HCEC 1CT (cell line): ENCODE measurements around the gene TLN1.
A peak's percentile ranks its signal among the peaks of the same experiment; 100 is the strongest.

Experiments used
- DNase-seq: peaks from one replicate; pipeline ENCODE4 v3.0.0-alpha.2; 2017

Gene TLN1

DNA sequence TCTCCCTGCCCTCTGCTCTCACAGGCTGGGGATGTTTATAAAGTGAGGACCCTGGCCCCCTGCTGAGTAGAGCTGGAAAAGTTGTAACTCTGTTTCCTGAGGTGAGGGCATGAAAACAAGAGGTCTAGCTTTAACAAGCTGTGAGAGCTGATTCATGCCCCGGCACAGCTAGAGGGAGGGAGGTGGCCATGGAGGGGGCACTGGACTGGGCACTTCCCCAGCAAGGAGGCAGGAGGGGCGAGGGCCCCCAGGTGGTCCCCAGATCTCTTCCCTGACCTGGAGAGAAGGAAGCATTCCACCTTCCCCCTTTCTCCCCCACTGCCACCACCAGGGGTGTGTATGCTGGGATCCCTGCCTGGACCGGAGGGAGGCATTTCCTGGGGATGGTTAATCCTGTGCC lies 22.3 kb upstream of the TLN1 start, which contains the start of gene MSMP:
Gene MSMP (minus strand): TSS at position 13 of the 400 bp plus-strand sequence. CDS start 147 bp downstream, outside the sequence.
- no peak for DNase-seq

DNA sequence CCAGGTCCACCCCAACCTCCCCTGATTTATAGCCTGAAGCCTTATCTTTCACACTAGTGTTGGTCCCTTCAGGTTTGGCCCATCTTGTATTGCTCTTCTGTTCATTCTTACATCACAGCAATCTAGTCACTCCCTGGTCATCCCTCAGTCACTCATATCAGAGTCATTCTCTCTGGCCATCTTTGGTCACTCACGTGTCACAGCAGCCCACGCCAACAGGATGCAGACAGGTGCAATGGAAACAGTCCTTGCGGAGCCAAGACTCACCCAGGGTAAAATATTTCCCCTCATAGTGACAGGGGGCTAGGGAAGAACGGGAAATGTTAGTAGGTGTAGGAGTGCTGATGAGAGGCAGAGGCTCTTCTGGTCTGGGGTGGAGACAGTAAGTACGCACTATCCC lies 21.5 kb upstream of the TLN1 start:
- DNase-seq: no peak

DNA sequence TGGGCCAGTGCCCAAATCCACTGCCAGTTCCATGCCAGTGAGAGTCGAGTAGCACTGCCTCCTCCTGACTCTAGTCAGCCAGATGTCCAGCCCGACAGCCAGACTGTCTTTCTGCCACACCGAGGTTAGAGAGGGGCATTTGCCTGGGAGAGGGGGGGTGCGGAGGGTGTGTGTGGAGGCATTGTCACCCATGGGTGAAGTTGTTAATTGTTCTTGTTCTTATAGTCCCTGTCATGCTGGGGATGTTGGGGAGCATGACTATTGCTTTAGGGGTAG lies 18.2 kb upstream of the TLN1 start:
- DNase-seq: no peak

DNA sequence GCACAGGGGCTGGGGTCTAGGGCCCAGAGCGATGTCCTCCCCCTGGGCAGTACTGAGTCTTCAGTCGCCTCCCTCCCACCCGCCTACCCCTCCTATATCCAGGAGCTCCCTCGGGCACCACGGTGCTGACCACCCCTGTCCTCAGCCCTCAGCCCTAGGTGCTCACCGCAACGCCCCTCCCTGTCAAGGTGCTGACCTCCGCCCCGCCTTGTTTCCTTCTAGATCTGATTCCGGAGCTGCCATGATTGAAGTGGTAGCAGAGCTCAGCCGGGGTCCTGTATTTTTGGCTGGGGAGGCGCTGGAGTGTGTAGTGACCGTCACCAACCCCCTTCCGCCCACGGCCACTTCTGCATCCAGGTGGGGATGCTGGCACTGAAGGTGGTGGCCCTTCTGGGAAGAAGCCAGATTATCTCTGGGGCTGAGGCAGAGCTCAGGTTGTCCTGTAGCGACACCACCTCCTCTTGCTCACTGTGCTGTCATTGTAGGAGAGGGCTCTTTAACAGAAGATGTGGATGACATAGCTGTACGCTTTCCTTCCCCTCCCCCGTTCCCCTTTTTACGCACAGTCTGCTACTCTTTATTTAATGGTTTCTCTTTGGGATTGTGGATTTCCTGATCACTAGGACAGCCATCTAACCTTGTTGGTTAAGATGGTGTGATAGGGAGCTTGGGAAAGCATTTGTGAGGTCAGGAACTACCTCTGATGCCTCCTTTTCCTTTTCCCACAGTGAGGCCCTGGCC lies 17.7 kb upstream of the TLN1 start:
- DNase-seq: no peak

DNA sequence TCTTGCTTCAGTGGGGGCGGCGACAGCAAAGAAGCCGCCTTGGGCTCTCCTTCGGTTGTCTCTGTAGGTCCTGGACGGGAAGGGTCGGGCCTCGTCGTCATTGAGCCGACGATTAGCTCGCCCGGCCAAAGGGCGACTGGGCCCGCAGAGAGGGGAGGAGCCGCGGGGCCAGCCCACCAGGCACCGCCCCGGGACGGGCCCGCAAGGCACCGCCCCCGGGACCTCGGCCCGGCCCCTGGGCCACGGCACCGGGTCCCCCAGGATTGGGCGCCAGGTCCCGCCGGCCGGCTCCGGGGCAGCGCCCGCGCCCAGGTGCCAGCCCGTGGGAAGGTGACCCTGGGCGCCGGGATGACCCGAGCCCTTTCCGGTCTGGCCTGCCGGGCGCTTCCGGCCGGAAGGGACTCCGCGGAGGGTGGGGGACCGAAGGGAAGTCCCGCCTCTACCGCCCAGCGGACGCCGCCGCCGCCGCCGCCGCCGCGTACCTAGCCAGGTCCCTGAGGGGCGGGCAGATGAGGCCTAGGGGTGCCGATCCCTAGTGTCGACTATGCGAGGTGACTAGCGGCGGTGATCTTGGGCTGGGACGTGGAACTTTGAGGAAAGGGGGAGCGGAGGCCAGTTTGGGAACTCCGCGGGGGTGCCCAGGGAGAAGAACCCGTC lies 17.0 kb upstream of the TLN1 start, which contains the start of the genes GBA2 and RGP1:
Gene GBA2 (minus strand): TSS at position 371 of the 657 bp plus-strand sequence. CDS start 524 bp downstream, outside the sequence.
Gene RGP1 (plus strand): TSS at position 430 of the 657 bp plus-strand sequence. CDS start 469 bp downstream, outside the sequence.
- DNase-seq: peak; percentile 57

DNA sequence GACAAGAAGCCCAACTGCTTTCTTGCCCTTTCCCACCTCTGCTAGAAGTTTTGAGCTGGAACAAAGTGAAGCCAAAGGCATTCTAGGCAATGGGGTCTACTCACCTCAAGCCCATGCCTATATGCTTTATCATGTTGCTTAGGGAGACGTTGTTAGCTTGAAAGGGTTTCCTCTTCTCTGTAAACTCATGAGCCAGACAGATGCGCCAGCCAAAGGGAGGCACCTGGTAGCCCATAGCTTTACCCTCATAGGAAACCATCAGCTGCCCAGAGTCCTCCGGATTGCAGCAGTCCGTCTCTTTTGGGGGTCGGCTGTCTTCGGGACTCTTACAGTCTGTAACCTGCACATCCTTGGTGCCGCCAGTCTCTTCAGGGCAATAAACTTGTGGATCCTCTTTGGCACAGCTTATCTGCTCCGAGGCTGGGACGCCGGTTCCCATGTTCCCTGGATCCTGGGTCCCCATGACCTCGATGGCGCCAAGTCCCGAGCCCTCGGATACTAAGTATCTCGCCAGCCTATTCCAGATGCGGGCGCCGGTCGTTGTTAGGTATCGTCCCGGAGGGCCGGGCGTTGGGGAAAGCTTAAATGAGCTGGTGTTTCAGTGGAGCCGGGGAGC lies 16.4 kb upstream of the TLN1 start:
- no peak for DNase-seq

DNA sequence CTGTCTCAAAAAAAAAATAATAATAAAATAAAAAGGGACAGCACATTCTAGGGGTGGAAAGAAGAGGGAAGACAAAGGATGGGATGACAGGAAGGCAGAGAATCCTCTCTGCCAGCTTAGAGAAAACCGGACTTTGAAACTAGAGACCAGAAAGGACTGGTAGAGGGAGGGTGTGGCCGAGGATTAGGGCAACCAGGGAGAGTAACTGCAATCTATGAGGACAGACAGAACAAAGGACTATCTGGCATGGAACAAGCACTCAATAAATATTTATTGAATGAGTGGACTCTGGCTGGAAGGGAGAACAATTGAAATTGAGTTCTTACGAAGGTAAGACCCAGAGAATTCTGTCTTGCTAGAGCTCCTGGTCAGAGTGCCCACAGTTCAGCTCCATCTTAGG lies 14.6 kb upstream of the TLN1 start:
- no peak for DNase-seq

DNA sequence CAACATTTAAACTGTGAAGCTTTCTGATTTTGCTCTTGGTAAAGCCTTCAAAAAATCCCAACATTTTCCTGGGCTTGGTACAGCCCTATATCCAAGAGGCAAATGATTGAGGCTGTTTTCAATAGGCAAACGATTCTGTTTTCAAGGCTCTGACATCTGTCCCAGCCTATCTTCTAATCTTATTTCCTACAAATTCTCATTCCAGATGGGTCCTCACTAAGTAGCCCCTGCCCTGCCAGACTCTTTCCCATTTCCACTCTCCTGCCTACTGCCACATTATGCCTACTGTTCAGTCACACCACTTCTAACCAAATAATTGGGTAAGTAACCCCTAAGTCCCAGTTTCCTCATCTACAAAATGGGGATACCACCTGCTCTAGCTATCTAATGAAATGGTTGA lies 13.6 kb upstream of the TLN1 start:
- no peak for DNase-seq

DNA sequence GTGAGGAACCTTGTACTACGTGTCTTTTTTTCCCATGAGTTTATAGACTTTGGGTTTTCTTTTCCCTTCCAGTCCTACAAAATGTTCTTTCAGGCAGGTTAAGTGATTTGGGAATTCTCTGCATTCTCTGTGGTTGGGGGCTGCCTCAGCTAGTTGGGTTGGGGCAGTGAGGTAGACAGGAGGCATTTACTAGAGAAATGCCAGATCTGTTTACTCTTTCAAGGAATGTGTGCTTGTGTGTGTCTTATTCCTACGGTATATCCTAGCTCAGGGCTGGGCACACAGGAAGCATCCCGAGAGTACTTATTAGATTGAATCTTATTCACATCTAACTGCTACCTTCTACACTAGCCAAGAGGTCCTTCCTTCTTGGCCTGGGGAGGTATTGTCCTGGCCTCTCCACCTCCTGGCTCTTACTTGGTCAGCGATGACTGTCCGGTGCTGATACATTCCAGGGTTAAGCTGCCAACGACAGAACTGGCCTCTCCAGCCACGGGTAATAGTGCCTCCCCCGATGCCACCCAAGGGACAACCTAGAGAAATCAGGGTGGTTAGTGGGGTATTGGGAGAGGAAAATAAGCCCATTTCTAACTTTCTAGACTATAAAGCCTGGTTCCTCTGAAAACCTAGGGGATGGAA lies 12.0 kb upstream of the TLN1 start:
- DNase-seq: no peak

DNA sequence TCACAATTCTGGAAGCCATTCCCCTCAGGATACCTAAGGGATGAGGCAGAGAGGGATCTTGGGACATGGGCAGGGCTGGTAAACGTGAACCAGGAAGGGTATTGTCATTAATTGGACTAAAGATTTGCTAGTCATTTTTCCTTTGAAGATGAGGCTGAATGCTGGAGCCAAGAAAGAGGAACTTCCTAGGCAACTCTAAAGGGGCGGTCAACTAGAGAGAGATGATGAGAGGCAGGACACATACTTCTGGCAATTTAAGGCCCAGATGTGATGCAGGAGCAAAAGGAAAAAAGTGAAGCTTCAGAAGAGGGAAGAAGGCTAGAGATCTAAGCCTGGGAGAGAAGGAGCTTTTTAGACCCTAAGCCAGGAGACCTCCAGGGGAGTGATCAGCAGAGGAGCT lies 11.5 kb upstream of the TLN1 start:
- DNase-seq: no peak

DNA sequence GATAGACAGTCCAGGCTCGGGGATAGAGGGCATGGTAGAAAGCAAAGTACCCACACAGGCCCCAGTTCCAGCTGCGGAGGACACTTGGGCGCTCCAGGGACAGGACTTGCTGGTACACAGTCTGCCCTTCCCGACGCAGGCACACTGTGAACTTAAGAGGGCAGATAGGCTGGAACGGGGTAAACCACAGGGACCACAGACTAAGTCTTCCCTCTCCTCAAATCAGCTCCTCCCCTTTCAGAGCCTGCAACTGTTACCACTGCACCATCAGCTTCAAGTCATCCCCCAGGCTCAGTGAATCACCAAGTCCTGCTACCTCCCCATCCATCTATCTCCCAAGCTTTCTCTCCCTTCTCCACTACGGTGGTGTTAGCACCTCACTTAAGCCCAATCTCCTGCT lies 9.7 kb upstream of the TLN1 start:
- DNase-seq: no peak

DNA sequence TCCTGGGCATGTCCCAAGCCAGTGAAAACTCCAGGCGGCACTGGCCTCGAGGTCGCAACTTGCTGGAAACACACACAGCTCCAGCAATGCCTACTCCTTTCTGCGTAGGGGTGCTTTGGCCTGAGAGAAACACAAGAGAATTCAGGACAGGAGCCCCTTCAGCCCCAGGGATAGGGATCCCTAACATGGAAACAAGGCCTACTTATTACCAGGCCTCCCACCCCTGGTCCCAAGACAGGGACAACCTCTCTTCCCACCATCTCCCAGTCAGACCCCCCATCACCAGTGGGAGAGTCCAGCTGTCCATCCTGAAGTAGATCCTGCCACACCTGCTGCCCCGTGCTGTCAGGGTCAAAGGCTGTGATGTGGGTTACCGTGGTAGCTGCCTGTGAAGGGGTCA lies 8.2 kb upstream of the TLN1 start:
- no peak for DNase-seq

DNA sequence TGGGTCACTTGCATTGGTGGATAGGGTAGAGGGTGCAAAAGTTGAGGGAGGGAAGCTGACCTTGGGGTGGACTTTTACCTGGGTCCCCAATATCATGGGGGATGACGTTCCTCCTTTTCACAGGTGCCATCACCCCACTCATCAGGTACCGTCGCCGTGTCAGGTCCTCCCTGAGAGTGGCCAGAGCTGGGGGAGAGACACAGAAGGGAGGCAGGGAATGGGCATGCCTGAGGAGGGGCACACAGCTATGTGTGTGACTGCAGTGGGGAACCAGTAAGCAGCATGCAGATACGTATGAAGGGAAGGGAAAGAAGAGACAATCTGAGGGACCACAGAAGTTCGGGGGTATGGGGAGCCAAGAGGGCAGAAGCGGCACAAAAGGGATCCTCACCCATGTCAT lies 6.9 kb upstream of the TLN1 start:
- no peak for DNase-seq

DNA sequence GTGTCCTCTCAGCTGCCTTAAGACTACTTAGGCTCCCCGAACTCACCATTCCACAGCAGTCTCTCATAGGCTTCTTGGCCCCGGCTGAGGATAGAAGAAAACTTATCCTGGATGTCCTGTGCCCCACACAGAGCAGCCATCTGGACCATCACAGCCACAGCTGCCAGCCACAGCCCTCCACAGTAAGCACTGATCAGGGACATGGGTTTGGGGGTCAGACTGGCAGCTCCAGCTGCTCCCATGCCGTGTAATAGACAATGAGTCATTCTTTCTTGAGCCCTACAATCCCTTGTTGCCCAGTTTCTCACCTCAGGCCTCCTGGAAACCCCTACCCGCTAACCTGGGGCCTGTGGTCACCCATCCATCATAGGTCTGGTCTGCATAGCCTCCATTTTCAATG lies 6.2 kb upstream of the TLN1 start:
- no peak for DNase-seq

DNA sequence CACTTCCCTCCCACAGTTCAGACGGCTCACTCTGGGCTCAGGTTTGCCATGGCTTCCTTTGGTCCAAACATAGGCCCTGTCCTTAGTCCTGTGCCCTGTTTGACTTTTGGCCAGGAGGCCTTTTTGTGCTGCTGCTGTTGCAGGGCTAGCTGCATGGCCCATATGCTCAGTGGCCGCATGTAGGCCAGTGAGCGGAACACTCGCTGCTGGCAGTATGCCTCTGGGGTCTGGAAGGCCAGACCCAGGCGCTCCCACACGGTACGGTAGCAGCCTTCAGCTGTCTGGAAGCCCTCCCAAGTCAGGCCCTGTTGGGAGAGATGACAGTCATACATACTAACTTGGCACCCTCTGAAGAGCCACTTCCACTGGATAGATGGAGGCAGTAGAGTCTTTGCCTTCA lies 5.1 kb upstream of the TLN1 start:
- DNase-seq: no peak

DNA sequence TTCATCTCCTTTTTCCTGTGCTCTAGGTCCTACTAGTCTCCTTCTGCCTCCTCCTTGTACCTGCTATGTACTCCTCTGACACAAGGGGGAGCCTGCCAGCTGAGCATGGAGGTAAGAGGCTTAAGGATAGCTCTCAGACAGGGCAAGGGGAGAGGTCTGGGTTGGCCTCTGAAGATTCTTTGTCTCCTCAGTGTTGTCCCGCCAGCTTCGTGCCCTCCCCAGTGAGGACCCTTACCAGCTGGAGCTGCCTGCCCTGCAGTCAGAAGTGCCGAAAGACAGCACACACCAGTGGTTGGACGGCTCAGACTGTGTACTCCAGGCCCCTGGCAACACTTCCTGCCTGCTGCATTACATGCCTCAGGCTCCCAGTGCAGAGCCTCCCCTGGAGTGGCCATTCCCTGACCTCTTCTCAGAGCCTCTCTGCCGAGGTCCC lies 4.2 kb upstream of the TLN1 start:
- DNase-seq: peak; percentile 62

DNA sequence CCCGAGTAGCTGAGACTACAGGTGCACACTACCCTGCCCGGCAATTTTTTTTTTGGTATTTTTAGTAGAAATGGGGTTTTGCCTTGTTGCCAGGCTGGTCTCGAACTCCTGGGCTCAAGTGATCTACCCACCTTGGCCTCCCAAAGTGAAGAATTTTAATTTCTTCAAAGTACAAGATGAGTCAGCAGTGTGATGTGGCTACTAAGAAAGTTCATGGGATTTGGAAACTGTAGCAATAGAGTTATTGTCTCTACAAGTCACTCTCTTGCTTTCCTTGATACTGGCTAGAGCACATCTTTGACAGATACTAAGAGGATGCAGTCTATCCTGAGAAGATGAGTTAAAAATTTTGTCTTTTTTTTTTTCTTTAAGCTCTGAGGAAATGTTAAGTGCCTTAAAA lies 2.1 kb upstream of the TLN1 start:
- DNase-seq: no peak

DNA sequence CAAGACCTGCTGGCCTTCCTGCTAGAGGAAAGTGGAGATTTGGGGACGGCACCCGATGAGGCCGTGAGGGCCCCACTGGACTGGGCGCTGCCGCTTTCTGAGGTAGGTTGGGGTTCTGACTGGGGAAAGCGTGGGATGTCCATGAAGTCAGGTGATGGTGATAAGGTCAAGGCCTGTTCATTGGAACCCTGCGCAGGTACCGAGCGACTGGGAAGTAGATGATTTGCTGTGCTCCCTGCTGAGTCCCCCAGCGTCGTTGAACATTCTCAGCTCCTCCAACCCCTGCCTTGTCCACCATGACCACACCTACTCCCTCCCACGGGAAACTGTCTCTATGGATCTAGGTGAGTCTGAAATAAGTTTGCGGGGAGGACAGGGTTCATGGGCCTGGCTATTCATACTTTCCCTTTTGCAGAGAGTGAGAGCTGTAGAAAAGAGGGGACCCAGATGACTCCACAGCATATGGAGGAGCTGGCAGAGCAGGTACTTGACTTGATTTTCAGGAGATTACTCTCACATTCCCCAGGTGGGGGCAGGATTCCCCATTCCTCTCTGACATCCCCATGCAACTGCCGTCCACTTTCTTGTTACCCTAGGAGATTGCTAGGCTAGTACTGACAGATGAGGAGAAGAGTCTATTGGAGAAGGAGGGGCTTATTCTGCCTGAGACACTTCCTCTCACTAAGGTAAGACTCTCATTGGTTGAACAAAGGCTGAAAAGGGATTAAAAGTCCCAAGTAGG lies 976 bp upstream of the TLN1 start:
- peak; percentile 42 for DNase-seq

DNA sequence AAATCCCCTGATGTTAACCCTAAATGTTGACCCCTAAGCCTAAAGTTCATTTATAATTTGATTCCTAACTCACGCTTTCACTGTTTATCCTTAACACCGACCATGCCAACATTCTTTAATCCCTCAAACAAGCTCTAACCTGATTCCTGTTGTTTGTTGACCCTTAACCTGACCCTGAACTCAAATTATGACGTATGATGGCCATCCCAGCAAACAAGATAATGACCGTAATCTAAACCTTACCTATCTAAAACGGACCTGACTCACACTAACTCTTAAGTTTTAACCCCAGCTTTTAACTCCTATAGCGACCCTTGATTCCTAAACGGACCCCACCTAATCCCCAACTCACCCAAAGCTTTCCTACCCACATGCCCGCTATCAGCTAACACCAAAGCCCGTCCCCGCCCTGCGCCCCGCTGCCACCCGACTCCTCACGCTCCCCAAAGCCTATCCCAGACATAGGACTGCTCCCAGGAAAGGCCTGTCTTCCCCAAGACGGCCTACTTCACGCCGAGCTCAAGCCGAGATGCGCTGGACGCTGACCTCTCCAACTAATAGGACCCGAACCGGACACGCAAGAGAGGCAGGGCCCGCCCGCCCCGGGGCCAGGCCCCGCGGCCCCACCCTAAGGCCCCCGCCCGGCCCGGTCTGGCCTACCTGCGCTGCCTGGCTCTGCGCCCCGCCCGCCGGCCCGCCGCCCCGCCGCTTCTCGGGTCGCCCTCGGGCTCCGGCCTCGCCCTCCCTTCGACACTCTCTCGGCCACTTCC lies 395 bp downstream of the TLN1 start:
- no peak for DNase-seq

DNA sequence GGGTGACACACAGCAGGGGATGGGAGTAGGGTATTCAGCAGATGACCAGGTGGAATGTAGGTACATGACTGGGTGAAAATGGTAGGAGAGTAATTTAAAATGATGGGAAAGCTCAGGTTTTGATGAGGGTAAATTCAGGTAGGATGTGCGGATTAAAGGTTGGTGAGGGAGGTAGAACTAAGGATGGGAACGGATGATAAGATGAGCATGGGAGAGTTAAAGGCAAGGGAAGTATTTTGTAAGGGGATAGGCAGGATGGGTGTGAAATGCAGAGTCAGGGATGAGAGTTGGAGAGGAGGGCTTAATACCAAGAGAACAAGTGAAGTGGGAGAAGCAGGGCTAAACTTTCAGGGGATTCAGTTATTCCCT lies 1.5 kb downstream of the TLN1 start:
- no peak for DNase-seq

DNA sequence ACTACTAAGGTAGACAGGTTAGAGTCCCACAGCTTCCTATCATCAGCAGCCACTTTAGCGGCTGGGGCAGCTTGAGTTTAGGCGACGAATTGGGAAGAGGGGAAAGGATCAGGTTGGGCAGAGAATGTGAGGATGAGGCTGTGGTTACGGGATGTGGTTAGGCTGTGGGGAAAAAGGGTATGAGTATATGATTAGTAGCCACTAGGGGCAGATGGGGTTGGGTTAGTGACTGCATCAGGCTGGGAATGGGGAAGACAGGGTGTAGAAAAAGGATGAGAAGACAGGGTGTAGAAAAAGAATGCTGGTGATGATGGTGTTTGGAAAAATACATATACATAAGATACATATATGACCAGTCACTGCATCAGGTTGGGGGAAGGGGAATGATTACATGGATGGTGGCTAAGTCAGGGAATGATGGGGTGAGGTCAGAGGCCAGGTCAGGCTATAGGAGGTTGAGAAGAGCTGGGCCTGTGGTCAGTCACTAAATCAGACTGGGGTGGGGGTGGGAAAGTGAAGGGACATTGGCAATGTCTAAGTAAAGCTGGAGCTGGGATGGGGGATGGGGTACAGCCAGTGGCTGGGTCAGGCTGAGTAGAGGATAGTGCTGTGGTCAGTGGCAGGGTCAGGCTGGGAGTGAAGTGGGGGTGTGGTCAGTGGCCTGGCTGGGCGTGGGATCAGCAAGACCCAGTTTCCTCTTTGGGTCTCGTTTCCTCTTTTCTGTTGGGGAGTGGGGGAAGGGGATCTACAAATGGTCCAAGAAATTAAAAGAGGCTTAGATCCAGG lies 2.1 kb downstream of the TLN1 start:
- DNase-seq: peak; percentile 96
